Prostate gland (tissue), 2 donors: ENCODE results near the gene PFKP.

Source experiments
- POLR2A ChIP-seq: fragments of 450-650 bp; IDR thresholded peaks from one replicate; pipeline ENCODE4 v1.6.1; 2016; ENCODE audit warnings: antibody characterized with exemption, mild to moderate bottlenecking
- TF ChIP-seq, protein P1 (sequence below), 4 experiments: fragments of 200-600 bp in 2 of 4; fragments of 450-650 bp in 2 of 4; sonication (generic) in 2 of 4; IDR thresholded peaks; 1 replicate in 3 of 4; 2 replicates in 1 of 4; pipeline ENCODE4 v1.5.1; 2016 to 2019; ENCODE audit warnings: antibody characterized with exemption in 4 of 4, mild to moderate bottlenecking in 2 of 4, moderate library complexity in 2 of 4

DNA sequence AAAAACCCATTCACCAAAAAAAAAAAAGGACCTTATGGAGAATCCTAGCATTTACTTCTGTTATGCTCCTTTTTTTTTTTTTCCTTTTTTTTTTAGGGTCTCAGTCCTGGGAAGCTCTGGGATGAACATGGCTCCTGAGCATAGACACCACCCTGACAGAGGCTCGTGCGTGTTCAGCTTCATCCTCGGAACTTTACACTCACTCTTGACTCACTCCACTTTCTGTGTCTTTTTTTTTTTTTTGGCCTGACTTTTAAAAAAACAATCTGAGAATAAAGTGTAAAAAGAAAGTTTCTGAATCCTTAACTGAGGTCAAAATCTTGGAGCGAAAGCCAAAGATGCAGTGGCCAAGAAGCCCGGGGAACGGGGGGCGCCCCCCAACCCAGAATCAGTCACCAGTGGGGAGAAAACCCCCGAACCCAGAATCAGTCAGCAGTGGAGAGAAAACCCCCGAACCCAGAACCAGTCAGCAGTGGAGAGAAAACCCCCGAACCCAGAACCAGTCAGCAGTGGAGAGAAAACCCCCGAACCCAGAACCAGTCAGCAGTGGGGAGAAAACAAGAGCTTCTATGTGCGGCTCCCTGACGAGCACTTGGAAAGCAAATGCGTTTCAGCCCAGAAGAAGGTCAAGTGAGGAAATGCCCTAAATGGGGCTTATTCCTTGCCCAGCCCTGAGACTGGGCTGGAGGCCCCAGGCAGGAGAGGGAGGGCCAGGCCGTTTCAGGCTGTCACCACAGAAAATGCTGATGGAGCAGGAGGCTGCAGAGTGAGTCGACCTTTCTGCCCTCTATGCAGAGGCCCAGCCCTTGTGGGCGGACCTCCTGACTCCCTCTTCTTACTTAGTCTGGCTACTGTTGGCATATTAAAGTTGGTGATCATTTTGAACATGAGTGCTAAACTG lies 19.0 kb upstream of the PFKP start:
- TF ChIP-seq, protein P1, sequence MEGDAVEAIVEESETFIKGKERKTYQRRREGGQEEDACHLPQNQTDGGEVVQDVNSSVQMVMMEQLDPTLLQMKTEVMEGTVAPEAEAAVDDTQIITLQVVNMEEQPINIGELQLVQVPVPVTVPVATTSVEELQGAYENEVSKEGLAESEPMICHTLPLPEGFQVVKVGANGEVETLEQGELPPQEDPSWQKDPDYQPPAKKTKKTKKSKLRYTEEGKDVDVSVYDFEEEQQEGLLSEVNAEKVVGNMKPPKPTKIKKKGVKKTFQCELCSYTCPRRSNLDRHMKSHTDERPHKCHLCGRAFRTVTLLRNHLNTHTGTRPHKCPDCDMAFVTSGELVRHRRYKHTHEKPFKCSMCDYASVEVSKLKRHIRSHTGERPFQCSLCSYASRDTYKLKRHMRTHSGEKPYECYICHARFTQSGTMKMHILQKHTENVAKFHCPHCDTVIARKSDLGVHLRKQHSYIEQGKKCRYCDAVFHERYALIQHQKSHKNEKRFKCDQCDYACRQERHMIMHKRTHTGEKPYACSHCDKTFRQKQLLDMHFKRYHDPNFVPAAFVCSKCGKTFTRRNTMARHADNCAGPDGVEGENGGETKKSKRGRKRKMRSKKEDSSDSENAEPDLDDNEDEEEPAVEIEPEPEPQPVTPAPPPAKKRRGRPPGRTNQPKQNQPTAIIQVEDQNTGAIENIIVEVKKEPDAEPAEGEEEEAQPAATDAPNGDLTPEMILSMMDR (IDR thresholded peaks at IDR 0.05), result no peak
- TF ChIP-seq POLR2A, result no peak
